SK-N-SH (cell line): ENCODE measurements around the gene IDH2. TPM values are rescaled to one million over a fixed set of nuclear protein-coding genes. Genes with fewer than 3 reads are reported as not detected.

Experiments
- CTCF ChIA-PET: fragments of 300-600, 350-600 bp; formaldehyde crosslinking; extraction: SDS; loops from one replicate; lab custom pipeline; 2021; lab: Yijun Ruan, JAX
- POLR2A ChIA-PET: fragments of 350-600 bp; sonication (Branson Sonifier 250); formaldehyde crosslinking; extraction: SDS; loops from one replicate; lab custom pipeline; 2020; ENCODE audit warnings: antibody characterized with exemption, inconsistent platforms; lab: Yijun Ruan, JAX
- DNase-seq: peaks from one replicate; pipeline ENCODE4 v3.0.0; 2012
- H2AFZ ChIP-seq: fragments of 200-600 bp; sonication (generic); 2 replicates; pipeline ENCODE4 v1.8.1; 2016; ENCODE audit warnings: antibody characterized with exemption, mild to moderate bottlenecking, low read depth
- H3F3A ChIP-seq: fragments of 200-600 bp; sonication (generic); replicated peaks from 2 replicates; pipeline ENCODE3; 2016; ENCODE audit warnings: antibody characterized with exemption, mild to moderate bottlenecking; ENCODE audit not compliant: insufficient read depth
- H3K27ac ChIP-seq, 2 experiments: fragments of 200-500 bp in 1 of 2; fragments of 200-600 bp in 1 of 2; sonication (Bioruptor generic) in 1 of 2; sonication (generic), shearing (Covaris generic) in 1 of 2; 2 replicates each; pipeline versions ENCODE4 v1.5.1 to v1.6.1; 2014 to 2016; ENCODE audit warnings: low read depth in 2 of 2, inconsistent platforms in 1 of 2, low read length in 1 of 2, mild to moderate bottlenecking in 1 of 2, mixed read lengths in 1 of 2
- H3K27me3 ChIP-seq: fragments of 200-600 bp; sonication (generic), shearing (Covaris generic); 2 replicates; pipeline ENCODE4 v1.6.1; 2016; ENCODE audit warnings: mixed run types; ENCODE audit not compliant: insufficient read depth
- H3K36me3 ChIP-seq, 2 experiments: fragments of 200-500 bp in 1 of 2; fragments of 200-600 bp in 1 of 2; sonication (Bioruptor generic) in 1 of 2; sonication (generic) in 1 of 2; replicated peaks in 1 of 2; 2 replicates each; pipeline versions ENCODE3 to v1.5.1; 2014 to 2016; ENCODE audit warnings: low read length in 1 of 2, mild to moderate bottlenecking in 1 of 2; ENCODE audit not compliant: insufficient read depth in 2 of 2, control insufficient read depth in 1 of 2
- H3K4me1 ChIP-seq, 2 experiments: fragments of 200-500 bp in 1 of 2; fragments of 200-600 bp in 1 of 2; sonication (Bioruptor generic) in 1 of 2; sonication (generic), shearing (Covaris generic) in 1 of 2; 2 replicates each; pipeline versions ENCODE4 v1.5.1 to v1.6.1; 2014 to 2016; ENCODE audit warnings: low read depth in 1 of 2, low read length in 1 of 2, mixed run types in 1 of 2; ENCODE audit not compliant: insufficient read depth in 2 of 2, control insufficient read depth in 1 of 2
- H3K4me2 ChIP-seq: fragments of 200-600 bp; sonication (generic), shearing (Covaris generic); 2 replicates; pipeline ENCODE4 v1.6.1; 2017; ENCODE audit warnings: mixed run types
- H3K4me3 ChIP-seq, 2 experiments: fragments of 200-500 bp in 1 of 2; fragments of 200-600 bp in 1 of 2; sonication (Bioruptor generic) in 1 of 2; sonication (generic), shearing (Covaris generic) in 1 of 2; 2 replicates each; pipeline versions ENCODE4 v1.5.1 to v1.8.1; 2014 to 2016; ENCODE audit warnings: low read depth in 2 of 2, inconsistent platforms in 1 of 2, low read length in 1 of 2, mild to moderate bottlenecking in 1 of 2, mixed read lengths in 1 of 2, moderate library complexity in 1 of 2
- H3K79me2 ChIP-seq: fragments of 200-600 bp; sonication (generic); 2 replicates; pipeline ENCODE4 v1.8.1; 2017; ENCODE audit warnings: mild to moderate bottlenecking; ENCODE audit not compliant: insufficient read depth
- H3K9ac ChIP-seq: fragments of 200-600 bp; sonication (generic); 2 replicates; pipeline ENCODE4 v1.6.1; 2017; ENCODE audit warnings: mixed run types
- H3K9me2 ChIP-seq: fragments of 200-600 bp; sonication (generic); 2 replicates; pipeline ENCODE4 v1.6.1; 2017; ENCODE audit warnings: mixed run types
- H3K9me3 ChIP-seq: fragments of 200-600 bp; sonication (generic); 2 replicates; pipeline ENCODE4 v1.6.1; 2017; ENCODE audit warnings: mixed run types, mild to moderate bottlenecking, moderate library complexity
- H4K20me1 ChIP-seq: fragments of 200-600 bp; sonication (generic); 2 replicates; pipeline ENCODE4 v1.6.1; 2017; ENCODE audit warnings: mild to moderate bottlenecking, mixed run types; ENCODE audit not compliant: insufficient read depth
- CHD2 ChIP-seq: fragments of 150-350 bp; IDR thresholded peaks from 2 replicates; pipeline ENCODE4 v1.6.1; 2018; ENCODE audit warnings: low read length; ENCODE audit not compliant: partially characterized antibody
- EP300 ChIP-seq, 2 experiments: IDR thresholded peaks; 2 replicates each; pipeline versions ENCODE4 v1.4.0 to v1.6.1; 2012; ENCODE audit warnings: borderline replicate concordance in 1 of 2, low read depth in 1 of 2, low read length in 1 of 2
- FOXJ3 ChIP-seq: sonication (generic); formaldehyde crosslinking; IDR thresholded peaks from 2 replicates; pipeline ENCODE4 v1.5.1; 2020; ENCODE audit warnings: mild to moderate bottlenecking, missing genetic modification reagents
- JUND ChIP-seq: IDR thresholded peaks from 2 replicates; pipeline ENCODE4 v1.4.0; 2012
- MXI1 ChIP-seq: IDR thresholded peaks from 2 replicates; pipeline ENCODE4 v1.6.1; 2012; ENCODE audit warnings: mild to moderate bottlenecking, low read depth, low read length, improper control_type of control experiment
- NRF1 ChIP-seq: IDR thresholded peaks from 2 replicates; pipeline ENCODE4 v1.6.1; 2012; ENCODE audit warnings: low read depth, mild to moderate bottlenecking, low read length
- POLR2AphosphoS5 ChIP-seq: IDR thresholded peaks from 2 replicates; pipeline ENCODE4 v1.6.1; 2012; ENCODE audit warnings: low read depth, low read length
- TAF1 ChIP-seq: IDR thresholded peaks from 2 replicates; pipeline ENCODE4 v1.6.1; 2012; ENCODE audit warnings: low read depth, mild to moderate bottlenecking, low read length, moderate library complexity, borderline replicate concordance
- TCF12 ChIP-seq: IDR thresholded peaks from 2 replicates; pipeline ENCODE4 v1.4.0; 2012
- TEAD4 ChIP-seq: IDR thresholded peaks from 2 replicates; pipeline ENCODE4 v1.4.0; 2012; ENCODE audit warnings: mild to moderate bottlenecking, borderline replicate concordance; ENCODE audit not compliant: insufficient read depth
- WGBS: methylation state at CpG from one replicate; pipeline ENCODE4 v1.1.6; 2017; ENCODE audit warnings: low lambda C conversion rate; 5-methylcytosine and 5-hydroxymethylcytosine counted together
- polyA plus RNA-seq, 3 experiments: library from polyadenylated mRNA; depleted of rRNA; stranded (reverse); fragments of >200 nt; gene quantifications; 2 replicates each; pipeline ENCODE4 v1.2.3, GENCODE V29; 2012
- TF ChIP-seq, protein P1 (sequence below): fragments of 200-600 bp; sonication (generic); IDR thresholded peaks from 2 replicates; pipeline ENCODE4 v1.6.1; 2017; ENCODE audit warnings: antibody characterized with exemption, mild to moderate bottlenecking, moderate library complexity
- TF ChIP-seq, protein P2 (sequence below): IDR thresholded peaks from 2 replicates; pipeline ENCODE4 v1.4.0; 2012; ENCODE audit warnings: low read depth
- TF ChIP-seq, protein P3 (sequence below): IDR thresholded peaks from 2 replicates; pipeline ENCODE4 v1.4.0; 2012; ENCODE audit warnings: low read depth, borderline replicate concordance
- TF ChIP-seq, protein P4 (sequence below): fragments of 150-350 bp; IDR thresholded peaks from 2 replicates; pipeline ENCODE4 v1.6.1; 2017; ENCODE audit warnings: antibody characterized with exemption, low read length, low read depth, borderline replicate concordance
- TF ChIP-seq, protein P5 (sequence below): IDR thresholded peaks from 2 replicates; pipeline ENCODE4 v1.6.1; 2012; ENCODE audit warnings: mild to moderate bottlenecking, low read depth, low read length, moderate library complexity

IDH2 gene
- polyA plus RNA-seq, 1 of the 3 experiments (the other 2 are of a cell fraction), result 25.2 TPM

DNA sequence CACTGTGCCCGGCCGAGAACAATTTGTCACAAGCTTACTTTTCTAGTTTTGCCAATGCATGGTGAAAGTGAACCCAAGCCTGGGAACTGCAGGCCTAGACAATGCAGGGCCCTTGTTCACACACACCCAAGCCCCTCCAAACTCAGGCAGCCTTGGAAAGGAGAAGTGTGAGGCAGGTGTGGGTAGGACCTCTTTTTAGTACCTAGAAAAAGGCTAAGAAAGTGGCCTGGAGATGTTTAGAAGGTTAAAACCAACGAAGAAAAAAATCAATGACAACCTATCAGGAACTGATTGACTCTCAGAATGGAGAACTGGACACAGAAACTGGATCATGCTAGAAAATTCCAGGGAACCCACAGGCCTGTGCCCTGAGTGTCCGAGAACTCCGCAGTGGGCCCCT, 18.8 kb downstream of the IDH2 start:
- Histone ChIP-seq H3K9me2 (no peaks in the 10 kb centered on the region), H3K4me1 (no peaks in the 10 kb centered on the region), H3K27me3 (no peaks in the 10 kb centered on the region), H3K27ac (no peak overlapping the region), H2AFZ (no peak overlapping the region), H3K9me3 (no peaks in the 10 kb centered on the region)
- DNase-seq, result no peak
- 97% methylated on average over 3 of the region's 5 CpGs for WGBS
- TF ChIP-seq, protein P1, sequence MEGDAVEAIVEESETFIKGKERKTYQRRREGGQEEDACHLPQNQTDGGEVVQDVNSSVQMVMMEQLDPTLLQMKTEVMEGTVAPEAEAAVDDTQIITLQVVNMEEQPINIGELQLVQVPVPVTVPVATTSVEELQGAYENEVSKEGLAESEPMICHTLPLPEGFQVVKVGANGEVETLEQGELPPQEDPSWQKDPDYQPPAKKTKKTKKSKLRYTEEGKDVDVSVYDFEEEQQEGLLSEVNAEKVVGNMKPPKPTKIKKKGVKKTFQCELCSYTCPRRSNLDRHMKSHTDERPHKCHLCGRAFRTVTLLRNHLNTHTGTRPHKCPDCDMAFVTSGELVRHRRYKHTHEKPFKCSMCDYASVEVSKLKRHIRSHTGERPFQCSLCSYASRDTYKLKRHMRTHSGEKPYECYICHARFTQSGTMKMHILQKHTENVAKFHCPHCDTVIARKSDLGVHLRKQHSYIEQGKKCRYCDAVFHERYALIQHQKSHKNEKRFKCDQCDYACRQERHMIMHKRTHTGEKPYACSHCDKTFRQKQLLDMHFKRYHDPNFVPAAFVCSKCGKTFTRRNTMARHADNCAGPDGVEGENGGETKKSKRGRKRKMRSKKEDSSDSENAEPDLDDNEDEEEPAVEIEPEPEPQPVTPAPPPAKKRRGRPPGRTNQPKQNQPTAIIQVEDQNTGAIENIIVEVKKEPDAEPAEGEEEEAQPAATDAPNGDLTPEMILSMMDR, result no peak
- TF ChIP-seq, protein P2, sequence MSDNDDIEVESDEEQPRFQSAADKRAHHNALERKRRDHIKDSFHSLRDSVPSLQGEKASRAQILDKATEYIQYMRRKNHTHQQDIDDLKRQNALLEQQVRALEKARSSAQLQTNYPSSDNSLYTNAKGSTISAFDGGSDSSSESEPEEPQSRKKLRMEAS, result no peak
- TF ChIP-seq, protein P3, sequence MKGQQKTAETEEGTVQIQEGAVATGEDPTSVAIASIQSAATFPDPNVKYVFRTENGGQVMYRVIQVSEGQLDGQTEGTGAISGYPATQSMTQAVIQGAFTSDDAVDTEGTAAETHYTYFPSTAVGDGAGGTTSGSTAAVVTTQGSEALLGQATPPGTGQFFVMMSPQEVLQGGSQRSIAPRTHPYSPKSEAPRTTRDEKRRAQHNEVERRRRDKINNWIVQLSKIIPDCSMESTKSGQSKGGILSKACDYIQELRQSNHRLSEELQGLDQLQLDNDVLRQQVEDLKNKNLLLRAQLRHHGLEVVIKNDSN, result no peak
- no peak for TF ChIP-seq TCF12
- no peak for TF ChIP-seq CHD2
- no peak for TF ChIP-seq POLR2AphosphoS5
- TF ChIP-seq, all 33 proteins: peak for 0
- Histone ChIP-seq H3F3A (no peaks in the 10 kb centered on the region), H3K9ac (no peak overlapping the region), H3K4me2 (no peak overlapping the region), H3K79me2 (no peaks in the 10 kb centered on the region), H3K4me3 (no peak overlapping the region), H4K20me1 (no peaks in the 10 kb centered on the region), H3K36me3 (peaks cover 6 to 13% of the 10 kb centered on the region in 2 experiments)
- ChIA-PET CTCF (interaction anchor here (1.0 to 4.9 kb wide), 3 partner anchors 13 to 322 kb away, joined by 3 to 25 read pairs (median 4); no protein-coding TSS in a partner anchor), POLR2A (interaction anchor here (0.9 kb wide), 1 partner anchor 189 kb away, joined by 5 read pairs; no protein-coding TSS in a partner anchor)

DNA sequence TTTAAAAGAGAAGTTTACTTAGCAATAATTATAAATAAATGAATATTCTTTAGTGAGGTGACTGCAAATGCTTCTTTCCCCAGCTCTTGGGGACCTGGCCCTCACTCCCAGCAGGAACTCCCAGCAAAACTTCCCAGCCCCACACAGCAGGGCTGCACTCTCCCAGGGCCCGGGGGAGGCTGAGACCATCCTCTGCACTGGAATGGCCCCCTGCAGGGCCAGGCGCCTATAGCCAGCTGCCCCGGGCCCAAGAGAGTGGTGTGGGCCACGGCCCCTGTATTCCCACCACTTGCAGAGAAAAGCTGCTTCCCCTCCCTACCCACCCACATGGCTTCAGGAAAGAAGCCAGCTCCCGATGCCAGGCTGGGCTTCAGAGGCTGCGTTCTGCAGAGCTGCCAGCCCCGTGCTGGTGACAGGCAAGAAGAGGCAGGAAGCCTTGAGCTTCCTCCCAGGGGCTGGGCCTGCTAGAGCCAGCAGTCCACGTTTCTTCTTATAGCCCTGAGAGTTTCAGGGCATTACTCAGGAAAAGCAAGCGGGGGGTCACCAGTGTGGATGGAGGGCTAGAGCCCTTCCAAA, 20.0 kb downstream of the IDH2 start:
- H2AFZ ChIP-seq, result no peak overlapping the region
- no peaks in the 10 kb centered on the region for H3F3A ChIP-seq
- no peaks in the 10 kb centered on the region for H3K27me3 ChIP-seq
- no peak overlapping the region for H3K4me3 ChIP-seq
- no peak overlapping the region for H3K9ac ChIP-seq
- no peaks in the 10 kb centered on the region for H3K9me3 ChIP-seq
- H3K27ac ChIP-seq, result no peak overlapping the region
- H3K79me2 ChIP-seq, result no peaks in the 10 kb centered on the region
- H3K4me2 ChIP-seq, result no peak overlapping the region
- H3K4me1 ChIP-seq, result no peaks in the 10 kb centered on the region
- ChIA-PET POLR2A (no interaction called here), CTCF (interaction anchor here (1.0 to 4.9 kb wide), 4 partner anchors 11 to 321 kb away, joined by 3 to 25 read pairs (median 4); no protein-coding TSS in a partner anchor)
- H3K36me3 ChIP-seq, result peaks cover 4 to 13% of the 10 kb centered on the region in 2 experiments
- no peak for DNase-seq
- 95% methylated on average over 6 of the region's 9 CpGs for WGBS
- H4K20me1 ChIP-seq, result no peaks in the 10 kb centered on the region
- H3K9me2 ChIP-seq, result no peaks in the 10 kb centered on the region
- TF ChIP-seq TAF1 (no peak), EP300 (IDR thresholded peaks at IDR 0.05; ENCODE audit: borderline replicate concordance in 1 of 2, low read depth in 1 of 2, low read length in 1 of 2) (no peak), TEAD4 (no peak), POLR2AphosphoS5 (no peak), NRF1 (no peak), CHD2 (no peak), MXI1 (no peak), JUND (no peak), TCF12 (no peak), FOXJ3 (no peak)
- TF ChIP-seq, protein P4, sequence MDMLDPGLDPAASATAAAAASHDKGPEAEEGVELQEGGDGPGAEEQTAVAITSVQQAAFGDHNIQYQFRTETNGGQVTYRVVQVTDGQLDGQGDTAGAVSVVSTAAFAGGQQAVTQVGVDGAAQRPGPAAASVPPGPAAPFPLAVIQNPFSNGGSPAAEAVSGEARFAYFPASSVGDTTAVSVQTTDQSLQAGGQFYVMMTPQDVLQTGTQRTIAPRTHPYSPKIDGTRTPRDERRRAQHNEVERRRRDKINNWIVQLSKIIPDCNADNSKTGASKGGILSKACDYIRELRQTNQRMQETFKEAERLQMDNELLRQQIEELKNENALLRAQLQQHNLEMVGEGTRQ, result no peak
- TF ChIP-seq, protein P5, sequence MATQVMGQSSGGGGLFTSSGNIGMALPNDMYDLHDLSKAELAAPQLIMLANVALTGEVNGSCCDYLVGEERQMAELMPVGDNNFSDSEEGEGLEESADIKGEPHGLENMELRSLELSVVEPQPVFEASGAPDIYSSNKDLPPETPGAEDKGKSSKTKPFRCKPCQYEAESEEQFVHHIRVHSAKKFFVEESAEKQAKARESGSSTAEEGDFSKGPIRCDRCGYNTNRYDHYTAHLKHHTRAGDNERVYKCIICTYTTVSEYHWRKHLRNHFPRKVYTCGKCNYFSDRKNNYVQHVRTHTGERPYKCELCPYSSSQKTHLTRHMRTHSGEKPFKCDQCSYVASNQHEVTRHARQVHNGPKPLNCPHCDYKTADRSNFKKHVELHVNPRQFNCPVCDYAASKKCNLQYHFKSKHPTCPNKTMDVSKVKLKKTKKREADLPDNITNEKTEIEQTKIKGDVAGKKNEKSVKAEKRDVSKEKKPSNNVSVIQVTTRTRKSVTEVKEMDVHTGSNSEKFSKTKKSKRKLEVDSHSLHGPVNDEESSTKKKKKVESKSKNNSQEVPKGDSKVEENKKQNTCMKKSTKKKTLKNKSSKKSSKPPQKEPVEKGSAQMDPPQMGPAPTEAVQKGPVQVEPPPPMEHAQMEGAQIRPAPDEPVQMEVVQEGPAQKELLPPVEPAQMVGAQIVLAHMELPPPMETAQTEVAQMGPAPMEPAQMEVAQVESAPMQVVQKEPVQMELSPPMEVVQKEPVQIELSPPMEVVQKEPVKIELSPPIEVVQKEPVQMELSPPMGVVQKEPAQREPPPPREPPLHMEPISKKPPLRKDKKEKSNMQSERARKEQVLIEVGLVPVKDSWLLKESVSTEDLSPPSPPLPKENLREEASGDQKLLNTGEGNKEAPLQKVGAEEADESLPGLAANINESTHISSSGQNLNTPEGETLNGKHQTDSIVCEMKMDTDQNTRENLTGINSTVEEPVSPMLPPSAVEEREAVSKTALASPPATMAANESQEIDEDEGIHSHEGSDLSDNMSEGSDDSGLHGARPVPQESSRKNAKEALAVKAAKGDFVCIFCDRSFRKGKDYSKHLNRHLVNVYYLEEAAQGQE, result no peak
- TF ChIP-seq, protein P3, result no peak
